Measurements from ENCODE around the gene PNMA3.
"Not testable (repeated sequence)": the region's sequence is repeated elsewhere in the genome, so short reads cannot be mapped to it uniquely, and the experiment has no call there.

The PNMA3 gene

GRCh38 chrX:153074935-153075334 lies 18.7 kb downstream of the PNMA3 start:
- no peak overlapping the region for H3K4me3 ChIP-seq (ENCODE audit: control insufficient read depth, low read depth, low read length)
- TF ChIP-seq CTCF (IDR thresholded peaks at IDR 0.05; ENCODE audit: control insufficient read depth, insufficient read depth, low read depth, low read length, missing control alignments), result no peak
- DNase-seq (ENCODE audit: low read depth), result no peak

GRCh38 chrX:153075366-153075765 lies 19.1 kb downstream of the PNMA3 start:
- DNase-seq (ENCODE audit: low read depth), result no peak
- no peak for TF ChIP-seq CTCF (IDR thresholded peaks at IDR 0.05; ENCODE audit: control insufficient read depth, insufficient read depth, low read depth, low read length, missing control alignments)
- H3K4me3 ChIP-seq (ENCODE audit: control insufficient read depth, low read depth, low read length), result no peak overlapping the region

GRCh38 chrX:153077437-153078135 lies 21.3 kb downstream of the PNMA3 start:
- DNase-seq (ENCODE audit: low read depth); H3K4me3 ChIP-seq (ENCODE audit: control insufficient read depth, low read depth, low read length): not testable (repeated sequence)

GRCh38 chrX:153083238-153083923 lies 27.1 kb downstream of the PNMA3 start:
- DNase-seq (ENCODE audit: low read depth); H3K4me3 ChIP-seq (ENCODE audit: control insufficient read depth, low read depth, low read length): not testable (repeated sequence)

- TF ChIP-seq CTCF (IDR thresholded peaks at IDR 0.05; ENCODE audit: control insufficient read depth, insufficient read depth, low read depth, low read length, missing control alignments), result no peak
- H3K4me3 ChIP-seq (ENCODE audit: control insufficient read depth, low read depth, low read length), result no peak overlapping the region
- no peak for DNase-seq (ENCODE audit: low read depth)
Observed at GRCh38 chrX:153102418-153102817, 46.1 kb downstream of the PNMA3 start.

- not testable (repeated sequence) for H3K4me3 ChIP-seq (ENCODE audit: control insufficient read depth, low read depth, low read length)
Observed at GRCh38 chrX:153104959-153105358, 48.7 kb downstream of the PNMA3 start.

GRCh38 chrX:153106092-153106801 lies 50.0 kb downstream of the PNMA3 start:
- not testable (repeated sequence) for H3K4me3 ChIP-seq (ENCODE audit: control insufficient read depth, low read depth, low read length)

More at GRCh38 chrX:153104959-153105358, 48.7 kb downstream of the PNMA3 start:
- not testable (repeated sequence) for DNase-seq (ENCODE audit: low read depth)

More at GRCh38 chrX:153106092-153106801, 50.0 kb downstream of the PNMA3 start:
- DNase-seq (ENCODE audit: low read depth), result not testable (repeated sequence)
